GM23338 (cell line): Measurements from ENCODE around the gene LPA. TPM values are rescaled to one million over a fixed set of nuclear protein-coding genes. Genes with fewer than 3 reads are reported as not detected.

Experiments used
- ATAC-seq: fragments of 200-7000 bp; cut with Tn5 transposase; 3 replicates; pipeline ENCODE4 v1.9.1; 2020
- DNase-seq: peaks from one replicate; pipeline ENCODE4 v3.0.0-alpha.2; 2015; ENCODE audit warnings: low spot score
- H2AFZ ChIP-seq: fragments of 200-600 bp; sonication (generic); 2 replicates; pipeline ENCODE4 v1.8.0; 2016; ENCODE audit warnings: antibody characterized with exemption, mild to moderate bottlenecking, moderate library complexity
- H3F3A ChIP-seq: fragments of 200-600 bp; sonication (generic); replicated peaks from 2 replicates; pipeline ENCODE4 v1.8.0; 2017; ENCODE audit warnings: antibody characterized with exemption, mixed run types, low read depth
- H3K27ac ChIP-seq: fragments of 200-600 bp; sonication (generic); 2 replicates; pipeline ENCODE4 v1.6.1; 2016; ENCODE audit warnings: low read depth
- H3K27me3 ChIP-seq: fragments of 200-600 bp; sonication (generic); 2 replicates; pipeline ENCODE4 v1.8.0; 2016; ENCODE audit warnings: mild to moderate bottlenecking, mixed run types, moderate library complexity; ENCODE audit not compliant: insufficient read depth
- H3K36me3 ChIP-seq: fragments of 200-600 bp; sonication (generic); 2 replicates; pipeline ENCODE4 v1.8.0; 2016; ENCODE audit warnings: mild to moderate bottlenecking; ENCODE audit not compliant: insufficient read depth
- H3K4me1 ChIP-seq: fragments of 200-600 bp; sonication (generic); 2 replicates; pipeline ENCODE4 v1.8.0; 2016; ENCODE audit warnings: mild to moderate bottlenecking, moderate library complexity; ENCODE audit not compliant: insufficient read depth
- H3K4me2 ChIP-seq: fragments of 200-600 bp; sonication (generic); 2 replicates; pipeline ENCODE4 v1.7.1; 2017; ENCODE audit warnings: mixed run types
- H3K4me3 ChIP-seq: fragments of 200-600 bp; sonication (generic); 2 replicates; pipeline ENCODE4 v1.6.1; 2016; ENCODE audit warnings: mixed run types
- H3K79me2 ChIP-seq: fragments of 200-600 bp; sonication (generic); replicated peaks from 2 replicates; pipeline ENCODE4 v1.8.0; 2017; ENCODE audit warnings: mild to moderate bottlenecking; ENCODE audit not compliant: insufficient read depth
- H3K9me2 ChIP-seq: fragments of 200-600 bp; sonication (generic); 2 replicates; pipeline ENCODE4 v1.8.0; 2017; ENCODE audit not compliant: insufficient read depth
- H4K20me1 ChIP-seq: fragments of 200-600 bp; sonication (generic); replicated peaks from 2 replicates; pipeline ENCODE4 v1.8.0; 2017; ENCODE audit warnings: mild to moderate bottlenecking; ENCODE audit not compliant: insufficient read depth
- H3K27ac Mint-ChIP-seq: 2 replicates; pipeline ENCODE4 v1.8.0; 2020; ENCODE audit warnings: inconsistent platforms, mild to moderate bottlenecking, moderate library complexity, mixed read lengths
- H3K27me3 Mint-ChIP-seq: 3 replicates; pipeline ENCODE4 v1.8.0; 2022; ENCODE audit warnings: low read depth, mild to moderate bottlenecking, moderate library complexity, mixed read lengths, inconsistent platforms; ENCODE audit not compliant: insufficient read depth, poor library complexity
- H3K36me3 Mint-ChIP-seq: 3 replicates; pipeline ENCODE4 v1.8.0; 2021; ENCODE audit warnings: low read depth, mild to moderate bottlenecking, inconsistent platforms, moderate library complexity, mixed read lengths
- H3K4me1 Mint-ChIP-seq: 3 replicates; pipeline ENCODE4 v1.8.0; 2020; ENCODE audit warnings: mild to moderate bottlenecking, inconsistent platforms, mixed read lengths
- H3K4me3 Mint-ChIP-seq: 3 replicates; pipeline ENCODE4 v1.8.0; 2021; ENCODE audit warnings: moderate library complexity, mild to moderate bottlenecking, inconsistent platforms, mixed read lengths
- H3K9me3 Mint-ChIP-seq: 3 replicates; pipeline ENCODE4 v1.8.0; 2020; ENCODE audit warnings: moderate library complexity, mild to moderate bottlenecking, inconsistent platforms, mixed read lengths
- CREB1 ChIP-seq: fragments of 250-450 bp; sonication (Bioruptor Pico); IDR thresholded peaks from 2 replicates; pipeline ENCODE4 v1.5.0; 2020; ENCODE audit warnings: low read depth, mild to moderate bottlenecking, moderate library complexity
- EZH2 ChIP-seq: fragments of 200-600 bp; sonication (generic); IDR thresholded peaks from one replicate; pipeline ENCODE4 v1.8.0; 2017; ENCODE audit warnings: antibody characterized with exemption, mild to moderate bottlenecking, low read depth; ENCODE audit not compliant: unreplicated experiment
- EZH2phosphoT487 ChIP-seq: fragments of 200-600 bp; sonication (generic); IDR thresholded peaks from one replicate; pipeline ENCODE4 v1.8.1; 2018; ENCODE audit warnings: antibody characterized with exemption; ENCODE audit not compliant: unreplicated experiment
- JUNB ChIP-seq: IDR thresholded peaks from one replicate; pipeline ENCODE4 v1.6.1; 2016; ENCODE audit warnings: antibody characterized with exemption; ENCODE audit not compliant: unreplicated experiment
- NANOG ChIP-seq: IDR thresholded peaks from 2 replicates; pipeline ENCODE4 v1.6.1; 2016; ENCODE audit warnings: antibody characterized with exemption, borderline replicate concordance
- POLR2AphosphoS5 ChIP-seq: IDR thresholded peaks from 2 replicates; pipeline ENCODE4 v1.6.1; 2016; ENCODE audit warnings: antibody characterized with exemption, low read depth
- ZNF331 ChIP-seq: fragments of 250-450 bp; sonication (Bioruptor Pico); IDR thresholded peaks from 2 replicates; pipeline ENCODE4 v1.5.0; 2020; ENCODE audit warnings: low read depth, mild to moderate bottlenecking, moderate library complexity
- ZNF462 ChIP-seq: fragments of 250-450 bp; sonication (Bioruptor Pico); IDR thresholded peaks from 2 replicates; pipeline ENCODE4 v1.5.0; 2020; ENCODE audit warnings: mild to moderate bottlenecking, moderate library complexity
- polyA plus RNA-seq: library from polyadenylated mRNA; unstranded; fragments of >200 nt; fragmentation: Nextera tagmentation; extraction: Ambion mirVana; gene quantifications from 2 replicates; pipeline ENCODE4 v1.2.1, GENCODE V29; 2016
- total RNA-seq: library from RNA; depleted of rRNA; stranded (reverse); fragments of >200 nt; shearing (Covaris generic); gene quantifications from 2 replicates; pipeline ENCODE4 v1.2.3, GENCODE V29; 2014
- TF ChIP-seq, protein P1 (sequence below), 2 experiments: fragments of 200-600 bp in 1 of 2; sonication (generic) in 1 of 2; conservative IDR thresholded peaks; 2 replicates each; pipeline versions ENCODE4 v1.5.1 to v1.6.1; 2016 to 2017; ENCODE audit warnings: antibody characterized with exemption in 2 of 2, low read depth in 2 of 2, mild to moderate bottlenecking in 2 of 2, moderate library complexity in 1 of 2

Gene LPA
- total and polyA plus RNA-seq, 2 experiments from 2014 or later: 0.17 TPM; not detected in 1

DNA sequence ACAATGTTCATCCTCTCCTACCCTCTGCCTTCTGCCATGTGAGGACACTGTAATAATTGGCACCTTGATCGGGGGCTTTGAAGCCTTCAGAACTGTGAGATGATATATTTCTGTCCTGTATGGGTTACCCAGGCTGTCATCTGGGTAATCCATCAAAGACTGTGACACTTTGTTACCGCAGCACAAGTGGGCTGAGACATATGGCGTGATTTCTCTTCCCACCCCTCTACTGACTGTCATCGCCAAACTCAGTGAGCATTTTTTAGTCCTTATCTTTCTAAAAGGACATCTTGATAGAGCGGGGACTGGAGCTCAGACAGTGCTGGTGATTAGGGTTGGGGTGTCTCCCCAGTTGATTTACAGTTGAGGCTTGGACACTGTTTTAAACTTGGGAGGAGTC lies 27.5 kb upstream of the LPA start:
- Mint-ChIP-seq H3K4me1 (no peaks in the 10 kb centered on the region), H3K9me3 (peaks cover 34% of the 10 kb centered on the region), H3K27ac (no peak overlapping the region), H3K36me3 (peaks cover 11% of the 10 kb centered on the region), H3K4me3 (no peak overlapping the region), H3K27me3 (no peaks in the 10 kb centered on the region)
- ATAC-seq: no peak
- no peak for DNase-seq
- Histone ChIP-seq H2AFZ (no peak overlapping the region), H3K36me3 (no peaks in the 10 kb centered on the region), H4K20me1 (no peaks in the 10 kb centered on the region), H3K4me3 (no peak overlapping the region), H3K27ac (no peak overlapping the region), H3K4me2 (no peak overlapping the region), H3K79me2 (no peaks in the 10 kb centered on the region), H3K9me2 (peaks cover 8% of the 10 kb centered on the region; the same call in 1 of the 2 replicates), H3F3A (no peaks in the 10 kb centered on the region), H3K27me3 (no peaks in the 10 kb centered on the region), H3K4me1 (no peaks in the 10 kb centered on the region)
- TF ChIP-seq EZH2 (no peak), EZH2phosphoT487 (no peak), ZNF331 (CRISPR knock-in tag) (no peak), JUNB (no peak)

- H3K36me3 Mint-ChIP-seq: peaks cover 9% of the 10 kb centered on the region
- H3K9me3 Mint-ChIP-seq: peaks cover 27% of the 10 kb centered on the region
- no peaks in the 10 kb centered on the region for H3F3A ChIP-seq
- no peaks in the 10 kb centered on the region for H3K4me1 ChIP-seq
- H3K27ac Mint-ChIP-seq: no peak overlapping the region
- no peak for ATAC-seq
- no peaks in the 10 kb centered on the region for H3K36me3 ChIP-seq
- H3K27ac ChIP-seq: no peak overlapping the region
- TF ChIP-seq POLR2AphosphoS5: no peak
- TF ChIP-seq JUNB: no peak
- TF ChIP-seq NANOG: no peak
- TF ChIP-seq EZH2: no peak
- H3K4me2 ChIP-seq: no peak overlapping the region
- no peak overlapping the region for H3K4me3 Mint-ChIP-seq
- H3K4me3 ChIP-seq: no peak overlapping the region
- H3K27me3 ChIP-seq: no peaks in the 10 kb centered on the region
- no peaks in the 10 kb centered on the region for H4K20me1 ChIP-seq
- H3K79me2 ChIP-seq: no peaks in the 10 kb centered on the region
- H2AFZ ChIP-seq: no peak overlapping the region
- H3K4me1 Mint-ChIP-seq: no peaks in the 10 kb centered on the region
- peaks cover 8% of the 10 kb centered on the region; the same call in 1 of the 2 replicates for H3K9me2 ChIP-seq
- no peak for DNase-seq
- H3K27me3 Mint-ChIP-seq: no peaks in the 10 kb centered on the region
Observed at GRCh38 chr6:160690458-160690857, 26.4 kb upstream of the LPA start.

- H3K36me3 Mint-ChIP-seq: peaks cover 6% of the 10 kb centered on the region; the same call in 2 of the 3 replicates
- Histone ChIP-seq H2AFZ (peak overlapping the region; percentile 69), H3K4me1 (no peaks in the 10 kb centered on the region), H3K36me3 (no peaks in the 10 kb centered on the region), H3K4me2 (no peak overlapping the region), H3K27me3 (no peaks in the 10 kb centered on the region), H3K4me3 (no peak overlapping the region), H3K79me2 (no peaks in the 10 kb centered on the region), H3K27ac (no peak overlapping the region), H3F3A (no peaks in the 10 kb centered on the region), H4K20me1 (no peaks in the 10 kb centered on the region), H3K9me2 (0 out of 2 replicates have a peak, but pooled peaks cover 2% of the 10 kb centered on the region)
- H3K4me1 Mint-ChIP-seq: no peaks in the 10 kb centered on the region
- no peaks in the 10 kb centered on the region for H3K27me3 Mint-ChIP-seq
- H3K27ac Mint-ChIP-seq: no peak overlapping the region
- ATAC-seq (no peak), DNase-seq (peak; percentile 10)
- no peak overlapping the region for H3K4me3 Mint-ChIP-seq
- peaks cover 19% of the 10 kb centered on the region for H3K9me3 Mint-ChIP-seq
- no peak for TF ChIP-seq ZNF462
- TF ChIP-seq EZH2phosphoT487: no peak
- TF ChIP-seq CREB1 (CRISPR knock-in tag): no peak
- TF ChIP-seq, protein P1, sequence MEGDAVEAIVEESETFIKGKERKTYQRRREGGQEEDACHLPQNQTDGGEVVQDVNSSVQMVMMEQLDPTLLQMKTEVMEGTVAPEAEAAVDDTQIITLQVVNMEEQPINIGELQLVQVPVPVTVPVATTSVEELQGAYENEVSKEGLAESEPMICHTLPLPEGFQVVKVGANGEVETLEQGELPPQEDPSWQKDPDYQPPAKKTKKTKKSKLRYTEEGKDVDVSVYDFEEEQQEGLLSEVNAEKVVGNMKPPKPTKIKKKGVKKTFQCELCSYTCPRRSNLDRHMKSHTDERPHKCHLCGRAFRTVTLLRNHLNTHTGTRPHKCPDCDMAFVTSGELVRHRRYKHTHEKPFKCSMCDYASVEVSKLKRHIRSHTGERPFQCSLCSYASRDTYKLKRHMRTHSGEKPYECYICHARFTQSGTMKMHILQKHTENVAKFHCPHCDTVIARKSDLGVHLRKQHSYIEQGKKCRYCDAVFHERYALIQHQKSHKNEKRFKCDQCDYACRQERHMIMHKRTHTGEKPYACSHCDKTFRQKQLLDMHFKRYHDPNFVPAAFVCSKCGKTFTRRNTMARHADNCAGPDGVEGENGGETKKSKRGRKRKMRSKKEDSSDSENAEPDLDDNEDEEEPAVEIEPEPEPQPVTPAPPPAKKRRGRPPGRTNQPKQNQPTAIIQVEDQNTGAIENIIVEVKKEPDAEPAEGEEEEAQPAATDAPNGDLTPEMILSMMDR (conservative IDR thresholded peaks at IDR 0.05; ENCODE audit: low read depth in 2 of 2): no peak
- no peak for TF ChIP-seq ZNF331 (CRISPR knock-in tag)
Observed at GRCh38 chr6:160685762-160686450, 21.8 kb upstream of the LPA start.
